SIG-M5 treated with dmso at 0.1 percent for 504 hours (cell line): Measurements from ENCODE around the gene MTNR1B.
A peak's percentile ranks its signal among the peaks of the same experiment; 100 is the strongest.

Source experiments
- DNase-seq: peaks from one replicate; lab custom pipeline; 2025; ENCODE audit not compliant: unreplicated experiment; lab: John Stamatoyannopoulos, UW

MTNR1B gene

DNA sequence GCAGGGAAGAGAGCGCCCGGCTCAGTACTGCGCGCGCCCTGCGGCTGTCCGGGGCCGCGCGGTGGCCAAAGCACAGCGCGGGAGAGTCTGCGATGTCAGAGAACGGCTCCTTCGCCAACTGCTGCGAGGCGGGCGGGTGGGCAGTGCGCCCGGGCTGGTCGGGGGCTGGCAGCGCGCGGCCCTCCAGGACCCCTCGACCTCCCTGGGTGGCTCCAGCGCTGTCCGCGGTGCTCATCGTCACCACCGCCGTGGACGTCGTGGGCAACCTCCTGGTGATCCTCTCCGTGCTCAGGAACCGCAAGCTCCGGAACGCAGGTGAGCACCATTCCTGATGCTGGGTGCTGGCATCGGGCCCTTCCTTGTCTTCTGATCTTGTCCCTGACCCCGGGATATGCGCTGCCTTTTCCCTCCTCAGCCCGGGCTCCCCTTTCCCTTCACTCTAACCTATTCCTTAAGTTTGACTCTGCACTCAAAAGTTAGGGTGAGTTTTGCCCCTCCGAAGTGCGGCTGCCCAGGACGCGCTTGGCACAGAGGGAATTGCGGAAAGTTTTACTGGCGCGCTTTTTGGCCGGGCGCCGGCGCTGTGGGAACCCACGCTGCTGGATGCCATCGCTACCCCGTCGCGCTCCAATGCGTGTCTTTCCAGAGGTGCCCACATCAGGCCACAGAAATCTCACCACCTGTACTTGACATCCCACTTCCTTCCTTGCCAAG lies at the start of gene MTNR1B:
MTNR1B (plus strand) TSS at position 18 of the 714 bp plus-strand sequence; CDS start at position 93, 75 bp downstream.
- DNase-seq: no peak

DNA sequence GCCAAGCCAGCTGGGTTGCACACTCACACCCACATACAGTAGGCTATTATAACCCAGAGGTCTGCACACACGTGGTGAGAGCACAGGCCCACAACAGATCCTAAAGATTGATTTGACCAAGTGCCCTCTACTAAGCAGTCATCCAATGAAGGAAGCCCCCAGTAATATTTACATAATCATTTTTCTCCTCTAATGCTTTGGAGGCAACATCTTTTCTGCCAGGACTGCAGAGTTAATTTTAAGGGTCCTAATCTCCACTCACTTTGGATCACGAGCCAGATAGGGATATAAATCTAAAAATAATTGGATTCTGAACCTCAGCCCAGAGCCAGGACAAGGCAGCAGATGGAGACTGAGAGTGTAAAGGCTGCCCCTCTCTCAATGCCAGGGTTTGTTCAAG lies 49.1 kb upstream of the MTNR1B start:
- no peak for DNase-seq

DNA sequence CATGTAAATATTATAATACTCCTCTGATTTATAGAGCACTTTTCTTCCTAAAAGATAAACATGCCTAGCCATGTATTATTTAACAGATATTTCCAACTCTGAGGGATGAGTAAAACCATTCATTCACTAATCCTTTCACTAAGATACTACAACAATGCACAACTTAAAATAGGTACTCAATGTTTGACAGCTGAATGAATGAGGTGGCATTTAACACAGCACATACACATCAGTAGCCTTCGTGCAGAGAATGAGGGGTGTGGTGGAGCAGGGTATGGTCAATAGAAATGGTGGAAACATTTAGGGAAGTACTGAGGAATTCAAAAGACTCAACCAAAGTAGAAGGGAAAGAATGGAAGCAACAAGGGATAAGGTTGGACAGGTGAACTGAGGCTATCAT lies 46.7 kb upstream of the MTNR1B start:
- no peak for DNase-seq

DNA sequence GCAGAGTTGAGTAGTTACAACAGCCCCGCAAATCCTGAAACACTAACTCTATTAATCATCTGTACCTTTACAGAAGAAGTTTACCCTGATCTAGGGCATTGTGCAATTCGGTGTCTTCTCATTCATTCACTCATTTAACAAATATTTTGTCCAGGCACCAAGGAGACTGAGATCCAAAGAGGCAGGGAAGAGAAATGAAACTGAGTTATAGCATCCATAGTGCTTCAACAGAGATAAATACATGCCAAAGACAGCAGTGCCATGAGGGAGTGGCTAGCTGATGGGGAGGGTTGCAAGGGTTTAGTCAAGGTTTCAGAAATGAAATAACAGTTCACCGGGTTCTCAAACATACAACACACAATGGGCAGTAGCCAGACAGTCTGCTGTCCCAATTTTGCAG lies 40.2 kb upstream of the MTNR1B start:
- no peak for DNase-seq

DNA sequence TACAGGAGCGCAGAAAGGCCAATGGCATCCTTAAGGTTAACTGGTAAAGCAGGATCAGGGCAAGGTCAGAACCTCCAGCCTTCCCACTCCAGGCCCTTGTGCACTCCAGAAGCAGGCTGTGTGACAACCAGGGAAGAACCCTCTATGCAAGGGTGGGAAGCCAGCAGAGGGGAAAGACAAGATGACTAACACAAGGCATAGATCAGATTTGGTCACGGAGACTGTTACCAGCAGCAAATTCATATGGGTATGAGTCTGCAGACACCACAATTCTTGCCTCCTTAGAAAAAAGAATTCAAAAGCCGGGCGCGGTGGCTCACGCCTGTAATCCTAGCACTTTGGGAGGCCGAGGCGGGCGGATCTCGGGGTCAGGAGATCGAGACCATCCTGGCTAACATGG lies 39.8 kb upstream of the MTNR1B start:
- no peak for DNase-seq

DNA sequence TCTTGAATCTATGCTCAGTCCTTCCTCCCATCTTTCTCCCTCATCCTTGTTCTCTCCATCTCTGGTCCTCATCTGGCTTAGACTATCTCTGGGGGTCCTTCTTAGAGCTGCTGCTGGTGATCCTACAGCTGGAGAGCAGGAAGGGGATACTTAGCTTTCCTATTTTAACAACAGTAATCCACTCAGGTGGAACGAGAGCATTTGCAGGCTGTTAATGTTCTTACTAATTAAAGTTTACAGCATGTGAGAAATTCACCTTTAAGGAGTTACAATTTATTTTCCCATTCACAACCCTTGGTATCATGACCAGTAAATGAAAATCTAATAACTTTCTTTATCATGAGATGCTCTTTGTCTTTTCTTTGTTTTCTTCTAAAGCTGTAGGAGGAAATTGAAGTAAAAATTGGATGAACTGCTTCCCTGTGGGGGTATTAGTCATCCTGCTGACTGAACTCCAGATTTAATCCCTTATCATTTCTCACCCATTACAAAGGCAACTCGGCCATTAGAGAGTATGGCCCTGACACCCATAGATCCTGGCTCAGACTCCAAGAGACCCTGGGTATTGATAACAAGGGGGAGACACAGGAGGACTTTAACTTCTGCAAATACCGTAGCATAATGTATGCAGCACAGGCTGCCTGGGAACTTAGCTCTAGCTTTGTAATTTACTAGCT lies 37.6 kb upstream of the MTNR1B start:
- no peak for DNase-seq

DNA sequence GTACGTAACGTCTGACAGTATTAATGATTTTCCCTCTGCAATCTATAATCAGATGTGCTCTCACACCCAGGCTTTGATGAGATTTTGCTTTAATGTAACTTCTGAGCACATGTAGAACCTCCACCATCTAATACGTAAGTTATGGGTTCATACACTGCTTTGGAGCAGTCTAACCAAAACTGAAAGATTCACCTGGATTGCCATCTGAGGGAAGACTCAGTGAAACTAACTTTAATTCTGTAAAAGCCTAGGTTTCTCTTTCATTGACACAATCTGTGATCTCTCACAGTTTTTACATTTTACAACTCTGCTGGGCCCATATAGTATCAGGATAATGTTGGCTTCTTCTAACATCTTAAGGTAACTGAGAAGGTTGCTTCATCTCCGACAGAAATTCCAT lies 30.1 kb upstream of the MTNR1B start:
- no peak for DNase-seq

DNA sequence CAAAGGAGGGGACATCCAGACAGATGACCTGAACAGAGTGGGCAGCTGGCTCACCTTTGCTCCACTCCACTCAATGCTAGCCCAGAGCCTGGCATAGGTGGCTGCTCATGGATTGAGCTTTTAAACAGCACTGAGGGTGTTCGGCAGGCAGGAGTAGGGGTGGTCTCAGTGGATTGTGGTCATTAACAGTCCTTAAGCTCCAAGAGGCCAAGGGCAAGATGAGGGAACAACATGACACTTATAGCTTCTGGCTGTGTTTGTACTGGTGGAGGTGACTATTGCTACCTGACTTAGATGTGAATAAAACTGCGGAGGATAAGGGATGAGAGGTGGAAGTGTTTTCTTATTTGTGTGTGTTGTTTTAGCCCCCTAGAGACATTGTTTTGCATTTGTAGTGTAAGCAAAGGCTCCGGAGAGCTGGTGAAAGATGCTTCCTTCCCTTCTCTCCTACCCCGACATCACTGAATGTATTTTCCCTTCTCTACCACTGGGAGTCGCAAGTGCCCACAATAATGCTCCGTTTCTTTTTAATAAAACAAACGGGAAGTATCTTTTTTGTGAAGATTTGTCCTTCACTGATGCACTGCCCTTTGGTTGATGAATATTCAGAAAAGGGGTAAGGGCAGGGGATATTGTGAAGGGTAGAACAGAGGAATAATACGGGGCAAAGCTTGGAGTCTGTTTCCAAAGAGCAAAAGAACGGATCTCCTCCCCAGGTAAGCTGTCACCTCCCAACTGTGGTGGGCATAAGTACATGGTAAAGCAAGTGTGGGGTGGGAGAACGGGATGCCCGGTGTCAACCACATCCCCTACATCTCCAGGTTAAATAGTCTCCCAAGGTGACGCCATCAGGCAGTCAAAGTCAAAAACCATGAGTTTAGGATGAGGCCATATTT lies 27.5 kb upstream of the MTNR1B start:
- DNase-seq: peak; percentile 45

DNA sequence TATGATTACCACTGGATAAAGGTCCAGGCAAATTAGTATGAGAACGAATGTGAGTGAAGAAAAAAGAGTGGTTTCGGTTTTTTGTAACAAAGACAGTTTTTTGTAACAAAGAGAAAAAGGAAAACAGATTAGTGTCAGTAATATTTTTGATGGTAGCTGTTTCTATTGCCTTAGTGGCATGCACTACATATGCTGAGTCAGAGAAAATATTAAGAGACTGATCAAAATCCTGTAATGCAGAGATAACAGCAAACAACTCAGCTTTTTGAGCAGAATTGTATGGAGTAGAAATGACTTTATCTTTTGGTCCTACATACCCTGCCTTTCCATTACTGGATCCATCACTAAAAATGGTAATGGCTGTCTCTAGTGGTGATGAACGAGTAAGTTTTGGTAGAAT lies 22.7 kb upstream of the MTNR1B start:
- no peak for DNase-seq

DNA sequence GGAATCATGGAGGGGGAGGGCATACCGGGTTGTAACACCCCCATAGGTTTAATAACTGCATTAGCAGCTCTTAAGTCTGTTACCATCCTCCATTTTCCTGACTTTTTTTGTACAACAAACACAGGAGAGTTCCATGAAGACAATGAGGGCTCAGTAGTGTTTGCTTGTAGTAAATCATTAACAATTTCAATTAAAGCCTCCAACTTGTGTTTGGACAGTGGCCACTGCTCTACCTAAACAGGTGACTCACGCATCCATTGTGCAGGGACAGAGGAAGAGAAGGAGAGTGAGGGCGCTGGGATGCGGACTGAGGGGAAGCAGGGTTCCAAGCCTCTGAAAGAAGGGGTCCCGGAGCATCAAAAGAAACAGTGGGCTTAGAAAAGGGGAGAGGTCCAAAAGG lies 21.3 kb upstream of the MTNR1B start:
- DNase-seq: no peak

DNA sequence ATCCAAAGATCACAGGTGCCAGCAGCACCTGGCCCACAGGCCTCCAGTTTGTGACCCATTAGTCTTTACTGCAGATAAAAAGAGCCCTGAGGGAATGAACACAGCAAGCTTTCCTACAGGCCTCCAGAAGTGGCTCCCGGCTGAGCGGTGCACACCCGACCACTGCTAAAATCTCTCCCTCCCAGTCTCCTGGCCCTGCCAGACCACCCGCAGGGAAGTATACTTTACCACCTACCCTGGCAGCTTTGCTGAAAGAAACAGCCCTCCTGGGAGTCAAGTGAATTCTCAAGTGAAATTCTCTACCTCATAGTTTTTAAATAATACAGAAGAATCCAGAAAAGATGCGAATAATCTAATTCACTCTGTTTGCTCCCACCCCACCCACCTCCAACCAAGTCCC lies 15.4 kb upstream of the MTNR1B start:
- DNase-seq: no peak

DNA sequence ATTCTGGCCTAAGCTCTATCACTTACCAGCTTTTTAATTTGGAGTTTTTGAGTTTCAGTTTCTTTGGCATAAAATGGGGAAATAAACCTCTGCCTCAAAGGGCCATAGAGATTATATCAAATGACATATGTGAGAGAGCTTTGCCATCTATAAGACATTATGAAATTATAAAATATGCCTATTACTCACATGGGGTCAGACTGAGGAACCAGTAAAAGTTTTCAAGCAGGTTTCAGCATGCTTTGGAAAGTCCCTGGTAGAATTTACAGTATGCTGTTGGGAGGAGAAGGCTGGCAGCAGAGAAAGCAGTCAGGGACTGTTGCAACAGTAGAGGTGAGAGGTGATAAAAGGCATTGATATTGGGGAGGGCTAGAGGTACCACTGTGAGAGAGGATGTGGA lies 13.6 kb upstream of the MTNR1B start:
- DNase-seq: no peak

DNA sequence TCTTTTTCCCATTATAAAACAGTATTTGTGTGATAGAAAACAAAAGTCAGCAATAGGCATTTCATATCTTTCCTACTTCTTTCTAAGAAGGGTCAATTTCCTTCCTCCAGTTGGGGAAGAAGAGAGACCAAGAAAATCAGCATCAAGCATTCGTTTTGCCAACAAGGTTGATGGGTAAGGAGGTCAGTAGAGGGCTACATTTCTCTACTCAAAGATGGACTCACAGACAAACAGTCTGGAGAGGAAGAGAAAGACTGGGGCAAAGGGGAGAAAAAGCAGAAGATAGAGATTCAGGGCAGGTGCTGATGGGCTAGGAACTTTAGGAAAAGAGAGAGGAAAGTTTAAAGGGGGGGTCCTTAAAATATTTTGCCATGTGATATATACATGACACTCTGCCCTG lies 8.6 kb upstream of the MTNR1B start:
- no peak for DNase-seq

DNA sequence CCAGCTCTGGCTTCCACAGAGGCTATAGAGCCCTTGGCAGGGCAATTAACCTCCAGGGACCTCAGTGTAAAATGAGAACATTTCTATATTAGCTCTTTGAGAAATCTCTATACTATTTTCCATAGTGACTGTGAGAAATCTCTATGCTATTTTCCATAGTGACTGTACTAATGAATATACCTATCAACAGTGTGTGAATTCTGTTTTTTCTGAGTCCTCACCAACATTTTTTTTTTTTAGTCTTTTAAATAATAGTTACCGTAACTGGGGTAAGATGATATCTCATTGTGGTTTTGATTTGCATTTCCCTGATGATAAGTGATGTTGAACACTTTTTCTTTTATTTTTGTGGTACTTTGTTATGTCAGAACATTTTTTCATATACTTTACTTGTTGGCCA lies 7.0 kb upstream of the MTNR1B start:
- no peak for DNase-seq

DNA sequence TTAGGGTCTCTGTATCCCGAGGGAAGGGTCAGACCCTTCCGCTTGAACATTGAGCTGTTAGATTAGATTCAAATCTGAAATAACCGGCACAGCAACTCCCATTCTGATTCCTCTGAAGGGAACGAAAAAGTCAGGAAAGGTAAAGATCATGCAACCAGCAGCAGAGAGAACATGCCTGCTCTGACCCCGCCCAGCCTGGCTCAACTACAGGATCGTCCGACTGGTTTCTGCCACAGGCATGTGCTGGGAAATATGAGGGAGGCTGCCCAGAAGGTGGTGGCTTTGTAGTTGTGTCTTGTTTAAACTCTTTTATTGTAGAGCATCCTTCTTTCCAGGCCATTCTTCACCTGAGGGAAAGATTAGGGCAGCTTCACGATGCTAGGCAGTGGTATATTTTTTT lies 5.0 kb upstream of the MTNR1B start:
- DNase-seq: no peak

DNA sequence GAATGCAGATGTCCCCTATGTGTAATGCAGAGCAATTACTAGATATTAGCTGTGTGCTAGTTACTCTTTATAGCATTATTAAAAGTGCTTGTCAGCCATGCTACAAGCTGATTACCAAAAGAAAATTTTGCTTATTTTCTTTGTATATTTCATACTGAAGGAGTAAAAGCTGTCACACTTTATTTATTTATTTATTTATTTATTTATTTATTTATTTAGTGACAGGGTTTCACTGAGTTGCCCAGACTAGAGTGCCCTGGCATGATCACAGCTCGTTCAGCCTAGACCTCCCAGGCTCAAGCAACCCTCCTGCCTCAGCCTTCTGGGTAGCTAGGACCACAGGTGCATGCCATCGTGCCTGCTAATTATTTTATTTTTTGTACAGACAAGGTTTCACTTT lies 4.3 kb upstream of the MTNR1B start:
- no peak for DNase-seq

DNA sequence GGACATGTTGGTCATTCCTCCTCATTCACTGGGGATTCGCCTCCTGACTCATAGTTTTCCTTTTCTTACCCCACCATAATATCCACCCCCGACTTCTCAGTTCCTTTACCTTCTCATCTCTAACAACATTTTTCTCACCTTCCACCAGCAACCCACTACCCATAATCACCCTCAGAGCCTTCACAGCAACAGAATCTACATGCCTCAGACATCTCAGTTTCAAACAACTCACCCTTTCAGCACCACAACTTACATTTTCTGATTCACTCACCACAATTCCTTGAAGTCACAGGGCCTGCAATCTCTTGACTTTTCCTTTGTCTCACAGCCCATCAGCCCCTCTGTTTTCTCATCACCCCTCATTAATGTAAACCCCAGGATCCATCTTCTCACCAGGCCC lies 2.3 kb upstream of the MTNR1B start:
- no peak for DNase-seq

DNA sequence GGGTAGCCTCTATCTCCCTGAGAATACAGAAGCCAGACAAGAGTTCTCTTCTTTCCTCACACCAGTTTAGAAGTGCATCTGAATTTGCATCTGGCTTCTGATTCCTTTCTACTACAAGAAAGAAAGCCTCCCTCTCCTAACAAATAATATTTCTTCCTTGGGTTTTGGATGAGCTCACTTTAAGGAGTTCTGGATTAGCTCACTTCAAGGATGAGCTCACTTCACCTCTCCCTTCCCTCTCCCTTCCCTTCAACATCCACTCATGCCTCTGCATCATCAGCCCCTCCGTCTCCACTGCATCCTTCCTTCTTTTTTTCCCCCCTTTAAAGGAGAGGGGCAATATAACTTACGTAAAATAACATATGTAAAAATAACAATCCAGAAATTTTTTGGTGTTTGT lies 1.6 kb upstream of the MTNR1B start:
- DNase-seq: no peak

DNA sequence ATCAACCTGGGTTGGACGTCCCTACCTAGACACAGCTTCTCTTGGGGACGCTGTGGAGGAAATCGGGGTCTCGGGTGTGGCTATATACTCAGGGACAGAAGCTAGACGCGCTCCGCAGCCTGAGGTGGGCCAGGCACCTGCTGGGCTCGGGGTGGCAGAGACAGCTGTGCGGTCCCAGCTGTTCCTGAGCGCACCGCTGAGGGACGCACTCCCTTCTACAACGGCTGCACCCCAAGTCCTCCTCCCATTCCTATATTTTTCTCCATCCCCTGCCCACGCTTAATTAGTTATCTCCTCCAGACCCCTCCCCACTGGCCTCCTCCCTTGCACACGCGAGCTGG lies 188 bp upstream of the MTNR1B start:
- no peak for DNase-seq

DNA sequence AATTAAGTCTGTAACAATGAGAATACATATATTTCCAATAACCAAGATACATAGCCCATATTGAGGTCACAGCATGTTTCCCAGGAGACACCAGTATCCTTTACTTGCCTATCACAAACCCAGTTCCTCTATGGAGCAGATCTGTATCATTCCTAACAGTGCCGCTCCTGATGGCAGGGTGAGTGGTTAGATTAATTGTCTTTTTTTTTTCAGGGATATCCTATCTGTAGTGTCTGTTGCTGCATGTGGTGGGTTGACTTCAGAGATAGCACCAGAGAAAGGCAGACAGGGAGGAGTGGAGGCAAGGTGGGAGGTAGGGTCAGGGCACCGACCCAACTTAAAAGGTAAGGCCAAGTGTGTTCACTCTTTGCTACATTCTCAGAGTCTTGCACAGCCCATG lies 2.8 kb downstream of the MTNR1B start:
- no peak for DNase-seq

DNA sequence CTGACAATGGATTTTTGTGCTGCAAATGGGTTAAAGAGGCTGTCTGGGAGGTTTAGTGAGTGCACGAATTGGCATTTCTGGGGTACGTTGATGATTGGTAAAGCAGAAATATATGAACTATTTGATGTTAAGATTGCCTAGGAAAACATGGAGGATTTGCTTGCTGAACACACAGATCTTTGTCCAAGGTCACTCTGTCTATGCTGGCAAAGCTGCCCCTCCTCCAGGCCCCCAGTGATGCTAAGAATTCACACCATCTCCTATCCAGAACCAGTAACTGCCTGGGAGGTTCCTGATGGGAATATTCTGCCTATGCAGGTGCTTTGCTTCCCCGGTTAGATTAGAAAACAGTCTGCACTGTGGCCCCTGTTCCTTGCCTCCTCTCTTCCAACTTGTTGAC lies 5.8 kb downstream of the MTNR1B start:
- no peak for DNase-seq

DNA sequence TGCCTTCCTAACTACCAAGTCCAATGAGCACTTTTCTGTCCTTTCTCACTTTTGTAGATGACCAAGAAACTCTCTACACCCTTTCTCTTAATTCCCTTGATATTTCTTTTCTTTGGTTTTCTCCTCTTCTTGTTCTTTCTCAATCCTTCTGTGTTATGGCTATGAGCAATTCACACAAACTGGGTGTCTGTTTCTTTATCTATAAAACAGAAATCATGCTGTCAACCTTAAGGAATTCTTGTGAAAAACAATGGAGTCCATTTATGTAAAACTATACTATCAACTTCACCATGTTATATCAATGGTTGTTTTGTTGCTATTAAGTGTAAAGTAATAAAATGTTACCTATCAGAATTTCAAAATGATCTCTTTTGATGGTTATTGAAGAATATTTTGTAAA lies 7.2 kb downstream of the MTNR1B start:
- no peak for DNase-seq
